Esophagus muscularis mucosa (tissue), 4 donors: ENCODE measurements around the gene SLC4A4. TPM values are rescaled to one million over a fixed set of nuclear protein-coding genes. Genes with fewer than 3 reads are reported as not detected.

ENCODE experiments used
- DNase-seq: peaks from one replicate; pipeline ENCODE4 v3.0.0-alpha.2; 2017; ENCODE audit errors: extremely low spot score
- H3K27ac ChIP-seq, 4 donors: fragments of 200-600 bp; sonication (generic); replicated peaks in 1 of 4; 1 replicate in 3 of 4; 2 replicates in 1 of 4; pipeline ENCODE4 v1.5.1; 2016 to 2019; ENCODE audit warnings: mild to moderate bottlenecking in 1 of 4
- H3K27me3 ChIP-seq, 4 donors: fragments of 200-600 bp; sonication (generic); one replicate each; pipeline versions ENCODE4 v1.5.1 to v1.6.0; 2016 to 2019
- H3K36me3 ChIP-seq, 4 donors: fragments of 200-600 bp; sonication (generic); one replicate each; pipeline ENCODE4 v1.5.1; 2016 to 2019
- H3K4me1 ChIP-seq, 4 donors: fragments of 200-600 bp; sonication (generic); one replicate each; pipeline ENCODE4 v1.5.1; 2016 to 2019
- H3K4me3 ChIP-seq, 4 donors: fragments of 200-600 bp; sonication (generic); 1 replicate in 2 of 4; 2 replicates in 2 of 4; pipeline ENCODE4 v1.5.1; 2016 to 2019; ENCODE audit warnings: mild to moderate bottlenecking in 4 of 4, moderate library complexity in 1 of 4
- H3K9me3 ChIP-seq, 4 donors: fragments of 200-600 bp; sonication (generic); 1 replicate in 3 of 4; 2 replicates in 1 of 4; pipeline ENCODE4 v1.5.1; 2016 to 2019
- CTCF ChIP-seq, 3 experiments: fragments of 200-600 bp in 2 of 3; fragments of 450-650 bp in 1 of 3; sonication (generic) in 2 of 3; IDR thresholded peaks; one replicate each; pipeline ENCODE4 v1.5.1; 2017 to 2019; ENCODE audit warnings: antibody characterized with exemption in 3 of 3, mild to moderate bottlenecking in 2 of 3, moderate library complexity in 1 of 3
- EP300 ChIP-seq: sonication (generic); formaldehyde crosslinking; IDR thresholded peaks from one replicate; pipeline ENCODE4 v1.6.1; 2017; ENCODE audit warnings: antibody characterized with exemption
- POLR2A ChIP-seq: fragments of 450-650 bp; IDR thresholded peaks from one replicate; pipeline ENCODE4 v1.6.1; 2017; ENCODE audit warnings: antibody characterized with exemption, moderate library complexity, mild to moderate bottlenecking, low read depth
- POLR2AphosphoS5 ChIP-seq, 2 donors: sonication (generic); formaldehyde crosslinking; IDR thresholded peaks; one replicate each; pipeline ENCODE4 v1.6.1; 2017; ENCODE audit warnings: antibody characterized with exemption in 2 of 2
- WGBS: methylation state at CpG from one replicate; pipeline ENCODE4 v1.1.5; 2018; 5-methylcytosine and 5-hydroxymethylcytosine counted together
- intact Hi-C: fragments of 100-400 bp; cut with DNase I; formaldehyde crosslinking; loops from one replicate; pipeline ENCODE4 v1.15.1; 2023
- total RNA-seq, 4 donors: library from RNA; depleted of rRNA; stranded (reverse); fragments of >200 nt; gene quantifications; one replicate each; pipeline versions ENCODE4 v1.1.0 to v1.2.1, GENCODE V29; 2016

Gene SLC4A4
- total RNA-seq, 4 donors from 2014 or later: 1.2 to 4.8 (median 2.7) TPM

- TF ChIP-seq EP300 (no peak), CTCF (IDR thresholded peaks at IDR 0.05) (no peak), POLR2AphosphoS5 (IDR thresholded peaks at IDR 0.05) (no peak)
- DNase-seq: no peak
- Histone ChIP-seq H3K27me3 (no peaks in the 10 kb centered on the region), H3K36me3 (no peaks in the 10 kb centered on the region), H3K9me3 (no peaks in the 10 kb centered on the region), H3K27ac (no peak overlapping the region), H3K4me1 (no peaks in the 10 kb centered on the region), H3K4me3 (no peak overlapping the region)
- intact Hi-C loops: no loop called here
- 64% methylated on average over 1 of the region's 1 CpG for WGBS
Measured at GRCh38 chr4:71558248-71558647, 219.4 kb downstream of the SLC4A4 start.

GRCh38 chr4:71559957-71560571, 221.2 kb downstream of the SLC4A4 start:
- H3K4me3 ChIP-seq: no peak overlapping the region
- no peak for TF ChIP-seq POLR2A
- no peak for TF ChIP-seq EP300
- intact Hi-C loops: no loop called here
- no peaks in the 10 kb centered on the region for H3K27me3 ChIP-seq
- 13% methylated on average over 1 of the region's 1 CpG for WGBS
- H3K36me3 ChIP-seq: no peaks in the 10 kb centered on the region
- DNase-seq: no peak
- no peaks in the 10 kb centered on the region for H3K4me1 ChIP-seq
- H3K27ac ChIP-seq: no peak overlapping the region
- no peaks in the 10 kb centered on the region for H3K9me3 ChIP-seq

DNA sequence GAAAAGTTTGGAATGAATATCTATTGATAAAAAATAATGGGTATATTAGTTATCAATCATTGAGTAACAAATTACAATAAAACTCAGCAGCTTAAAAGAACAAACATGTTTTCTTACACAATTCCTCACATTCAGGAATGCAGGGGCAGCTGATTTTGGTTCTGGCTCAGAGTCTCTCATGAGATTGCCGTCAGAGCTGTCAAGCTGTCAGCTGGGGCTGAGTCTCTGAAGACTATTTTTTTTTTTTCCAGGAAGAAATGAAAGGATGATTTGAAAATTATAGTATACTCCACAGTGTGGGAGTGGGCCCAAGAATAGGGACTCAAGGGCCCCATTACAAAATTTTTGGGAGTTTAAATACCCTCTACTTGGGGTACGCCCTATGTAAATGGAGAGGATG, 226.0 kb downstream of the SLC4A4 start:
- no peak overlapping the region for H3K27ac ChIP-seq
- no peaks in the 10 kb centered on the region for H3K4me1 ChIP-seq
- WGBS: 82% methylated on average over 2 of the region's 2 CpGs
- H3K9me3 ChIP-seq: no peaks in the 10 kb centered on the region
- intact Hi-C loops: no loop called here
- DNase-seq: no peak
- no peak overlapping the region for H3K4me3 ChIP-seq
- no peaks in the 10 kb centered on the region for H3K36me3 ChIP-seq
- TF ChIP-seq POLR2AphosphoS5 (IDR thresholded peaks at IDR 0.05) (no peak), EP300 (no peak)
- H3K27me3 ChIP-seq: no peaks in the 10 kb centered on the region

DNA sequence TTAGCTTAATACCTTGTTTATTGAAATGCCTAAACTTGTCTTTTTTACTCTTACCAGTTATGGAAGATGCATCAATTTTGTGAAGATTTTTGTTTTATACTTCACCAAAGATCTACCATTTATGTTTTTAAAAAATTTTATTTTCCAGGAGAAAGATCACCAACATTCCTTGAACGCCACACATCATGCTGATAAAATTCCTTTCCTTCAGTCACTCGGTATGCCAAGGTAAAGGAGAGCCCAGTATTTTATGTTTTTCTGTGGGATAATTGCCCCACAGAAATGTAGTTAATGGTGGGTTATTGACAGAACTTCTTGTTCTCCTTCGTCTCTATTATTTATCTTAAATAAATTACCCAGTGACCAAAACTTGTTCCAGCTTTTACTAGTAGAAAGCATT, 228.0 kb downstream of the SLC4A4 start:
- DNase-seq: no peak
- TF ChIP-seq EP300 (no peak), POLR2A (no peak)
- WGBS: 81% methylated on average over 3 of the region's 3 CpGs
- no peak overlapping the region for H3K4me3 ChIP-seq
- no peaks in the 10 kb centered on the region for H3K27me3 ChIP-seq
- no peaks in the 10 kb centered on the region for H3K9me3 ChIP-seq
- intact Hi-C loops: no loop called here
- H3K4me1 ChIP-seq: no peaks in the 10 kb centered on the region
- no peak overlapping the region for H3K27ac ChIP-seq
- H3K36me3 ChIP-seq: no peaks in the 10 kb centered on the region

DNA sequence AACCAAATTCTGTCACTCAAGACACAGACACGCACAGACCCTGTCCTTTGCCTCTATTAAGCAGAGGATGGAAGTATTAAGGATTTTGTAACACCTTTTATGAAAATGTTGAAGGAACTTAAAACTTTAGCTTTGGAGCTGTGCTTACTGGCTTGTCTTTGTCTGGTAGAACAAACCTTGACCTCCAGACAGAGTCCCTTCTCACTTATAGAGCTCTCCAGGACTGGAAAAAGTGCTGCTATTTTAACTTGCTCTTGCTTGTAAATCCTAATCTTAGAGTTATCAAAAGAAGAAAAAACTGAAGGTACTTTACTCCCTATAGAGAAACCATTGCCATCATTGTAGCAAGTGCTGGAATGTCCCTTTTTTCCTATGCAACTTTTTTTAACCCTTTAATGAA, 229.3 kb downstream of the SLC4A4 start:
- intact Hi-C loops: no loop called here
- no peak for TF ChIP-seq EP300
- no peak for TF ChIP-seq POLR2AphosphoS5 (IDR thresholded peaks at IDR 0.05)
- no peak for TF ChIP-seq POLR2A
- no peak for TF ChIP-seq CTCF (IDR thresholded peaks at IDR 0.05)
- H3K4me3 ChIP-seq: no peak overlapping the region

DNA sequence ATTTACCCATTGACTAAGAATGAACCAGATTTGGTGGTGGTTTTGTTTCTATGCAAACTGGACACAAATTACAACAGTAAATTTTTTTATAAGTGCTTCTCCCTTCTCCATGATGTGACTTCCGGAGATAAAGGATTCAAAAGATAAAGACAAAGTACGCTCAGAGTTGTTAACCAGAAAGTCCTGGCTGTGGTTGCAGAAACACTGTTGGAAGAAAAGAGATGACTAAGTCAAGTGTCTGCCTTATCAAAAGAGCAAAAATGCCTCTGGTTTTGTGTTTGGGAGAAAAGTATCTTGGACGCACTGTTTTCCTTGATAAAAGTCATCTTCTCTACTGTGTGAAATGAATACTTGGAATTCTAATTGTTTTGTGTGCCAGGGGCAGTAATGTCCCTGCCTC, 231.7 kb downstream of the SLC4A4 start:
- H3K27me3 ChIP-seq: no peaks in the 10 kb centered on the region
- WGBS: 91% methylated on average over 3 of the region's 3 CpGs
- no peak for TF ChIP-seq POLR2AphosphoS5 (IDR thresholded peaks at IDR 0.05)
- no peak for TF ChIP-seq EP300
- TF ChIP-seq POLR2A: no peak
- TF ChIP-seq CTCF (IDR thresholded peaks at IDR 0.05): no peak
- H3K27ac ChIP-seq: no peak overlapping the region
- no peaks in the 10 kb centered on the region for H3K9me3 ChIP-seq
- no peak overlapping the region for H3K4me3 ChIP-seq
- intact Hi-C loops: no loop called here
- H3K36me3 ChIP-seq: no peaks in the 10 kb centered on the region
- H3K4me1 ChIP-seq: no peaks in the 10 kb centered on the region
- DNase-seq: no peak

More for the DNA sequence above, 229.3 kb downstream of the SLC4A4 start:
- H3K4me1 ChIP-seq: no peaks in the 10 kb centered on the region
- 20% methylated on average over 1 of the region's 1 CpG for WGBS
- H3K36me3 ChIP-seq: no peaks in the 10 kb centered on the region
- H3K9me3 ChIP-seq: no peaks in the 10 kb centered on the region
- no peaks in the 10 kb centered on the region for H3K27me3 ChIP-seq
- no peak overlapping the region for H3K27ac ChIP-seq
- DNase-seq: no peak
